Spleen (tissue), 7 donors: ENCODE data around the gene KDM6A.

ENCODE experiments used
- POLR2A ChIP-seq, 3 donors: fragments of 450-650 bp; IDR thresholded peaks; one replicate each; pipeline ENCODE4 v1.5.1; 2017; ENCODE audit warnings: antibody characterized with exemption in 3 of 3, mild to moderate bottlenecking in 1 of 3
- POLR2AphosphoS5 ChIP-seq, 3 donors: sonication (generic); formaldehyde crosslinking; IDR thresholded peaks; one replicate each; pipeline ENCODE4 v1.5.1; 2017; ENCODE audit warnings: antibody characterized with exemption in 3 of 3
- TF ChIP-seq, protein P1 (sequence below), 11 experiments: fragments of 200-600 bp in 7 of 11; fragments of 450-650 bp in 4 of 11; sonication (generic) in 4 of 11; IDR thresholded peaks in 8 of 11; conservative IDR thresholded peaks in 3 of 11; 1 replicate in 7 of 11; 2 replicates in 4 of 11; pipeline versions ENCODE4 v1.4.0 to v1.8.0; 2016 to 2021; ENCODE audit warnings: antibody characterized with exemption in 11 of 11, inconsistent platforms in 4 of 11, mild to moderate bottlenecking in 1 of 11
- donor health status: DM: no; HTN: no; CAD: no; lungs with moderate emphysema.
- donor health status: DM: no; HTN: no; CAD: no.
- donor health status: DM: no; HTN: no; CAD: no.

DNA sequence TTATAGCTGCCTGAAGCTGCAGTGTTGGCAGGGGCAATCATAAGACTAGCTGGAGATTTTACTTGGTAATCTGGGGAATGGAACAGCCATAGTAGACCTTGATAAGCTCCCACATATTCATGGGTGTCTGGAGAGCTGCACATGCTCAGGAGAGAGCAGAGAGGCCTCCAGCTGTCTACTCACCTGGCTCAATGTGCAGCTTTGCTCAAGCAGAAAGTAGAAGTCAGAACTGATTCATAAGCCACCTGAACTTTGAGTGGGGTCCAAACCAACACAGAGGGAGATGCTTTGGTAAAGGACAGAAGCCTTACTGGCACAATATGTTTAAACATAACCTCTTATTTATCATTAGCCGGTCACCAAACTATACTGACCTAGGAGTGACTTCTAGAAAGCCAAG, 54.4 kb downstream of the KDM6A start:
- TF ChIP-seq, protein P1, sequence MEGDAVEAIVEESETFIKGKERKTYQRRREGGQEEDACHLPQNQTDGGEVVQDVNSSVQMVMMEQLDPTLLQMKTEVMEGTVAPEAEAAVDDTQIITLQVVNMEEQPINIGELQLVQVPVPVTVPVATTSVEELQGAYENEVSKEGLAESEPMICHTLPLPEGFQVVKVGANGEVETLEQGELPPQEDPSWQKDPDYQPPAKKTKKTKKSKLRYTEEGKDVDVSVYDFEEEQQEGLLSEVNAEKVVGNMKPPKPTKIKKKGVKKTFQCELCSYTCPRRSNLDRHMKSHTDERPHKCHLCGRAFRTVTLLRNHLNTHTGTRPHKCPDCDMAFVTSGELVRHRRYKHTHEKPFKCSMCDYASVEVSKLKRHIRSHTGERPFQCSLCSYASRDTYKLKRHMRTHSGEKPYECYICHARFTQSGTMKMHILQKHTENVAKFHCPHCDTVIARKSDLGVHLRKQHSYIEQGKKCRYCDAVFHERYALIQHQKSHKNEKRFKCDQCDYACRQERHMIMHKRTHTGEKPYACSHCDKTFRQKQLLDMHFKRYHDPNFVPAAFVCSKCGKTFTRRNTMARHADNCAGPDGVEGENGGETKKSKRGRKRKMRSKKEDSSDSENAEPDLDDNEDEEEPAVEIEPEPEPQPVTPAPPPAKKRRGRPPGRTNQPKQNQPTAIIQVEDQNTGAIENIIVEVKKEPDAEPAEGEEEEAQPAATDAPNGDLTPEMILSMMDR (IDR thresholded peaks at IDR 0.05 in 8 of 11, conservative IDR thresholded peaks at IDR 0.05 in 3 of 11): no peak
- TF ChIP-seq POLR2A (IDR thresholded peaks at IDR 0.05): no peak
- no peak for TF ChIP-seq POLR2AphosphoS5 (IDR thresholded peaks at IDR 0.05)
